ENCODE results near the gene ADAM20.
"Not testable (repeated sequence)": the region's sequence is repeated elsewhere in the genome, so short reads cannot be mapped to it uniquely, and the experiment has no call there.

Gene ADAM20

GRCh38 chr14:70514168-70515069 lies 20.4 kb downstream of the ADAM20 start:
- Mint-ChIP-seq H3K9me3 (peaks cover 9% of the 10 kb centered on the region), H3K27me3 (no peaks in the 10 kb centered on the region), H3K27ac (no peak overlapping the region), H3K4me3 (no peak overlapping the region), H3K36me3 (ENCODE audit: low read depth) (no peaks in the 10 kb centered on the region), H3K4me1 (ENCODE audit: low read depth) (peaks cover 13% of the 10 kb centered on the region)
- no peak for DNase-seq

GRCh38 chr14:70498191-70498590 lies 36.6 kb downstream of the ADAM20 start:
- Mint-ChIP-seq H3K4me3 (no peak overlapping the region), H3K27me3 (no peaks in the 10 kb centered on the region), H3K36me3 (ENCODE audit: low read depth) (peaks cover 14% of the 10 kb centered on the region), H3K4me1 (ENCODE audit: low read depth) (no peaks in the 10 kb centered on the region), H3K27ac (no peak overlapping the region), H3K9me3 (peaks cover 5% of the 10 kb centered on the region)
- DNase-seq = no peak

- Mint-ChIP-seq H3K36me3 (ENCODE audit: low read depth) (peaks cover 40% of the 10 kb centered on the region), H3K27ac (no peak overlapping the region), H3K9me3 (peaks cover 27% of the 10 kb centered on the region), H3K4me1 (ENCODE audit: low read depth) (no peaks in the 10 kb centered on the region), H3K27me3 (no peaks in the 10 kb centered on the region), H3K4me3 (no peak overlapping the region)
- DNase-seq = no peak
These were observed 45.1 kb downstream of the ADAM20 start for GRCh38 chr14:70489579-70490200.

DNA sequence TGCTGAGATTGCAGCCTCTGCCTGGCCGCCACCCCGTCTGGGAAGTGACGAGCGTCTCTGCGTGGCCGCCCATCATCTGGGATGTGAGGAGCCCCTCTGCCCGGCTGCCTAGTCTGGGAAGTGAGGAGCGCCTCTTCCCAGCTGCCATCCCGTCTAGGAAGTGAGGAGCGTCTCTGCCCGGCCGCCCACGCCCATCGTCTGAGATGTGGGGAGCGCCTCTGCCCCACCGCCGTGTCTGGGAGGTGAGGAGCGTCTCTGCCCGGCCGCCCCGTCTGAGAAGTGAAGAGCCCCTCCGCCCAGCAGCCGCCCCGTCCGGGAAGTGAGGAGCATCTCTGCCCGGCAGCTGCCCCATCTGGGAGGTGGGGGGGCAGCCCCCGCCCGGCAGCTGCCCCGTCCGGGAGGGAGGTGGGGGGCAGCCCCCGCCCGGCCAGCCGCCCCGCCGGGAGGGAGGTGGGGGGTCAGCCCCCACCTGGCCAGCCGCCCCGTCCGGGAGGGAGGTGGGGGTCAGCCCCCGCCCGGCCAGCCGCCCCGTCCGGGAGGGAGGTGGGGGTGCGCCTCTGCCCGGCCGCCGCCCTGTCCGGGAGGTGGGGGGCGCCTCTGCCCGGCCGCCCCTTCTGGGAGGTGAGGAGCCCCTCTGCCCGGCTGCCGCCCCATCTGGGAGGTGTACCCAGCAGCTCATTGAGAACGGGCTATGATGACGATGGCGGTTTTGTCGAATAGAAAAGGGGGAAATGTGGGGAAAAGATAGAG lies 57.3 kb downstream of the ADAM20 start:
- not testable (repeated sequence) for H3K4me1 Mint-ChIP-seq (ENCODE audit: low read depth); H3K27ac Mint-ChIP-seq; H3K36me3 Mint-ChIP-seq (ENCODE audit: low read depth); H3K4me3 Mint-ChIP-seq; DNase-seq; H3K27me3 Mint-ChIP-seq; H3K9me3 Mint-ChIP-seq

DNA sequence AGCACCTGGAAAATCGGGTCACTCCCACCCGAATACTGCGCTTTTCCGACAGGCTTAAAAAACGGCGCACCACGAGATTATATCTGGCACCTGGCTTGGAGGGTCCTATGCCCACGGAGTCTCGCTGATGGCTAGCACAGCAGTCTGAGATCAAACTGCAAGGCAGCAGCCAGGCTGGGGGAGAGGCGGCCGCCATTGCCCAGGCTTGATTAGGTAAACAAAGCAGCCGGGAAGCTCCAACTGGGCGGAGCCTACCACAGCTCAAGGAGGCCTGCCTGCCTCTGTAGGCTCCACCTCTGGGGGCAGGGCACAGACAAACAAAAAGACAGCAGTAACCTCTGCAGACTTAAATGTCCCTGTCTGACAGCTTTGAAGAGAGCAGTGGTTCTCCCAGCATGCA lies 59.3 kb downstream of the ADAM20 start:
- not testable (repeated sequence) for DNase-seq; H3K27ac Mint-ChIP-seq; H3K4me1 Mint-ChIP-seq (ENCODE audit: low read depth); H3K27me3 Mint-ChIP-seq; H3K4me3 Mint-ChIP-seq; H3K9me3 Mint-ChIP-seq
- H3K36me3 Mint-ChIP-seq (ENCODE audit: low read depth) = peaks cover 16% of the 10 kb centered on the region

GRCh38 chr14:70473825-70474224 lies 61.0 kb downstream of the ADAM20 start:
- Mint-ChIP-seq H3K9me3 (no peaks in the 10 kb centered on the region), H3K4me3 (no peak overlapping the region), H3K36me3 (ENCODE audit: low read depth) (peaks cover 22% of the 10 kb centered on the region), H3K27me3 (no peaks in the 10 kb centered on the region), H3K27ac (no peak overlapping the region), H3K4me1 (ENCODE audit: low read depth) (no peaks in the 10 kb centered on the region)
- DNase-seq = no peak

Data from activated T-cell treated with anti-CD3 and anti-CD28 coated beads, Interleukin-2, amount 50 U/mL, for 24 hours (primary cell).